GM12864 (cell line): Measurements from ENCODE around the gene ANKS1A.

ENCODE experiments used
- DNase-seq: peaks from one replicate; pipeline ENCODE4 v3.0.0-alpha.2; 2011; ENCODE audit warnings: low read depth
- H3K4me3 ChIP-seq: 2 replicates; pipeline ENCODE4 v1.5.1; 2011; ENCODE audit warnings: mild to moderate bottlenecking, low read depth, low read length, control low read depth
- TF ChIP-seq, protein P1 (sequence below): IDR thresholded peaks from 2 replicates; pipeline ENCODE4 v1.5.1; 2011; ENCODE audit warnings: low read depth, mild to moderate bottlenecking, moderate library complexity, low read length, control low read depth, inconsistent platforms; ENCODE audit errors: missing control alignments

ANKS1A gene

DNA sequence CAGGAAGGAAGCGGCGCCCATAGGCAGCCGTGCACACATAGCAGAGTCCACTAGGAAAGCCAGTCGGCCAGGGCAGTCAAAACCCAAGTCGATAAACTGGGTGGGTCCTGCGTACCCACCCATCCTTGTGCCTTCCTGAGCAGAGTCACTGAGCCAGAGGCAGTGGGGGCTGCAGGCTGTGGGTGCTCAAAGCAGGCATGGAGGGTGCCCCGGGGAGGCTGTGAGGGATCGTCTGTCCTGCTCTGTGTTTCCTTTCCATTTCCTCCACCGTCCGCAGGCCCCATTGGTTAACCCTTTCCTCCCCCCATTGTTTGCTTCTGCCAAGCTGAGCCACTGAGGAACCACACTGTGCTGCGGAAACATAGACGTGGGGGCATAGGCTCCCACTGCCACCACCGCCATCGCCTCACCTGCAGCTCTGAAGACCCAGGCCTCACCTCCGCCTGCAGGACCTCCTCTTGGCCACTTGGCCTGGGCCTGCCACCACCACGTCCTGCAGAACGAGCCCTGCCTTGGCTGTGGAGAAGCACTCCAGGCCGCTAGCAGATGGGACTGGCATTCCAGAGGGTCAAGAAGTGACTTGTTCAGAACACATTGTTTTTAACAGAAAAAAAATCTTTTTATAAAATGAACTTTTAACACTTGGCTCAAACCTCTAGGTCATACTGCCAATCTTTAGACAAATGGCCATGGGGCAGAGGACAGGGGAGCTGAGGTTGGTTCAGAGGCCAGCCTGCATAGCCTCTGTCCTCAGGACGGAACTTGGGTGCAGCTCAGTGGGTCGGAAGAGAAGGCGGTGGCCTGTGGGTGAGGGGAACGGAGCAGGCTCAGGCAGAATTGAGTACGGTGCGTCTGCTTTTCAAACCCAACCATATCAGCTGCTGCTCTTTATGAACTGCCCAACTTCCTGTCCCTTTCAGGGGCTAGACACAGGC, 199.5 kb downstream of the ANKS1A start:
- DNase-seq: no peak
- H3K4me3 ChIP-seq: no peak overlapping the region
- TF ChIP-seq, protein P1, sequence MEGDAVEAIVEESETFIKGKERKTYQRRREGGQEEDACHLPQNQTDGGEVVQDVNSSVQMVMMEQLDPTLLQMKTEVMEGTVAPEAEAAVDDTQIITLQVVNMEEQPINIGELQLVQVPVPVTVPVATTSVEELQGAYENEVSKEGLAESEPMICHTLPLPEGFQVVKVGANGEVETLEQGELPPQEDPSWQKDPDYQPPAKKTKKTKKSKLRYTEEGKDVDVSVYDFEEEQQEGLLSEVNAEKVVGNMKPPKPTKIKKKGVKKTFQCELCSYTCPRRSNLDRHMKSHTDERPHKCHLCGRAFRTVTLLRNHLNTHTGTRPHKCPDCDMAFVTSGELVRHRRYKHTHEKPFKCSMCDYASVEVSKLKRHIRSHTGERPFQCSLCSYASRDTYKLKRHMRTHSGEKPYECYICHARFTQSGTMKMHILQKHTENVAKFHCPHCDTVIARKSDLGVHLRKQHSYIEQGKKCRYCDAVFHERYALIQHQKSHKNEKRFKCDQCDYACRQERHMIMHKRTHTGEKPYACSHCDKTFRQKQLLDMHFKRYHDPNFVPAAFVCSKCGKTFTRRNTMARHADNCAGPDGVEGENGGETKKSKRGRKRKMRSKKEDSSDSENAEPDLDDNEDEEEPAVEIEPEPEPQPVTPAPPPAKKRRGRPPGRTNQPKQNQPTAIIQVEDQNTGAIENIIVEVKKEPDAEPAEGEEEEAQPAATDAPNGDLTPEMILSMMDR: no peak

DNA sequence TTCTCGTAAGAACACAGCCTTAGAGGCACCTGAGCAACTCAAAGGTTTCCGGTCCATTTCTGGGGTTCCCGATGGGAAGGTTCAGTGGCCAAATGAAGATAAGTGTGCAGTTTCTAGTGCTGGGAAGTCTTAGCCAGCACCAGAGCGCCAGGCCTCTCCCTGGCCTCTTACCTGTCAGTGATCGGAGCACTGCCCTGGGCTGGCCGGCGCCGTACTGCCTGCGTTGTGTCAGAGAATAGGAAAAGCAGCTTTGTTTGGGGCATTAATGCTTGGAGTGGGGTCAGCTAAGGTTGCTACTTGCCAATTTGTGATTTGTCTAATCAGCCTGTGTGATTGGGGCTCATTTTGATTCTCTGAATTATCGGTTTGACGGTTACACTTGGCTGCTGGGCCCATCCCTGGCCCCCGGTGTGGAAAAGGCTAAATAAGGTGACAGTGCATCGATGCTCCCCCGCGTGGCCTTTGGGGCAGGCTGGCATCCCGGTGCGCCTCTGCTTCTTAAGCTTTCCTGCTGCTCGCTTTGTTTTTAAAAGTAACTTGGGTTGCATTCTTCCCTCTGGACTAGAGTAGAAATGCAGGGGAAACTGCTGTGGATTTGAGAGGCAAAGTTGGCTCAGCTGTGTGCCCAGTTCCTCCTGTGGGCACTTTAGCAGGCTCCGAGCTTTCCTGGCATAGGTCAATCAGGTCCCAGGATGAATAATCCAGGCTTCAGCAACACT, 200.3 kb downstream of the ANKS1A start:
- TF ChIP-seq, protein P1: no peak
- DNase-seq: no peak
- H3K4me3 ChIP-seq: no peak overlapping the region

DNA sequence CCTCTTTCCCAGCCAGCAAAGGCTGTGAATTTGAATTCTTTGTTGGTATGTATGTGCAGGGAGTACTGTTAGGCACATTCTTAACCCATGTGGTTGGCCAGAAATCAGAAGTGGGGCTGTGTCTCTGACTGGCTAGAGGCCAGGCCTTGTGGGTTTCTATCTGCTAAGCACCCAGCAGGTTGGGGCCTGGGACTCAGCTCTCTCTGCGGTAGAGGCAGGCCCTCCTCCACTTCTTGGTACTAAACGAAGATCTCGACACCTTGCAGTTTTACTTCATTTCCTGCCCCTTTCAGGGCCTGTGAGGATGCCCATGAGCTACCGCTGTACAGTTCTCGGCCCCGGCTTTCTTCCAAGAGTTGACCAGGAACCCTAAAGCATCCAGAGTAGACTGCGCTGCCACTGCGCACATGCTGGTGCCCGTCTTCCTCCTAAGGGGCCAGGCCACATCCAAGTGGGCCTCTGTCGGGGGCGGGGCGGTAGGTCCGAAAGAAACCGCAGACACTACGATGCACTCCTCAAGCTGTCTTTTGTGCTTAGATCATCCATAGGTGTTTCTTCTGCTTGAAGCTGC, 201.0 kb downstream of the ANKS1A start:
- DNase-seq: no peak
- TF ChIP-seq, protein P1: no peak
- H3K4me3 ChIP-seq: no peak overlapping the region

DNA sequence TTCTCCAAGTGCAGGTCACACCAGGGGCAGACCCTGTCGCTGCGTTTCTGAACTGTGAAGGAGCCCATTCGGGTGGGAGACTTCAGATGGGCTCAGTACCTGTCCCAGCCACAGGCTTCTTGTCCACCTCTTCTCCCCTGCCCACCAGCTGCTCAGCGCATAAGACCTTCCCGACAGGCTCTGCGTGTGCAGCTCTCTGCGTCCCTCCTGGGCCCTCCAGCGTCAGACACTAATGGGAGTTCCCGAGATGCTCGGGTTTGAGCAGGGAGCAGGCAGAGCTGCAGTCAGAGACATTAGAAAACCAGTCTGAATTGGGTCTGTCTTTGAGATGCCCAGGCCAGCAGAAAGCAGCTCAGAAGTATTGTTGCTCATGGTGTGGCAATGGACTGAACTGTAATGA, 201.7 kb downstream of the ANKS1A start:
- no peak overlapping the region for H3K4me3 ChIP-seq
- TF ChIP-seq, protein P1: no peak
- DNase-seq: no peak

DNA sequence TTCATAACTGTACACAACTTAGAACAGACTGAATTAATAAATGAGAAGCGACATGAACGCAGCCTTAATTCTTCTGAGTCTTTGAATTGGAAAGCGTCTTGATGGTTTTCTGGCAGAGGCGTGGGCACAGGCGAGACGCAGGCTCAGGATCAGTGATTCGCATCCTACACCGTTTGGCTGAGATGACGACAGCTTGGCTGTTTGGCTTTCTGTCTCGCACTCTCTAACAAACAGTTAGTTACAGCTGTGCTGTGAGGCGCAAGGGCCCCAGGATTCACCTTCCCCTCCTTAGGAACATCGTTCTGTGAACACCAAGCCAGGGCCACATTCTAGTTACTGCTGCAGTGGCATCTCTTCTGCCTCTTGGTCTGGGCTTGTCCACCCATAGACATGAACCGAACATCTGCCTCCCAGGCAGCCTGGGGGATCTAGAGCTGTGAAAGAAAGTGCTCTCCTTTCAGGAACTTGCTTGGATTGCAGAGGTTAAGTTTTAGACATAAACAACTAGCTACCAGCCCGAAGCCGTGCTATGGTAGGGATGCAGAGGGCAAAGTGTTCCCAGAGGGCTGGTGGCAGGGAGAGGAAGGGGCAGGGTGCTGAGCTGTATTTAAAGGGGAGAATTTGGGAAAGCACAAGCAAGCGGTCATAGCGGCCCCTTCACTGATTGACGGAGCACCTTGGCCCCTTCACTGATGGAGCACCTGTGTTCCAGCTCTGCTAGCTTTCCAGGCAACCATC, 202.5 kb downstream of the ANKS1A start:
- TF ChIP-seq, protein P1: no peak
- DNase-seq: no peak
- H3K4me3 ChIP-seq: no peak overlapping the region

DNA sequence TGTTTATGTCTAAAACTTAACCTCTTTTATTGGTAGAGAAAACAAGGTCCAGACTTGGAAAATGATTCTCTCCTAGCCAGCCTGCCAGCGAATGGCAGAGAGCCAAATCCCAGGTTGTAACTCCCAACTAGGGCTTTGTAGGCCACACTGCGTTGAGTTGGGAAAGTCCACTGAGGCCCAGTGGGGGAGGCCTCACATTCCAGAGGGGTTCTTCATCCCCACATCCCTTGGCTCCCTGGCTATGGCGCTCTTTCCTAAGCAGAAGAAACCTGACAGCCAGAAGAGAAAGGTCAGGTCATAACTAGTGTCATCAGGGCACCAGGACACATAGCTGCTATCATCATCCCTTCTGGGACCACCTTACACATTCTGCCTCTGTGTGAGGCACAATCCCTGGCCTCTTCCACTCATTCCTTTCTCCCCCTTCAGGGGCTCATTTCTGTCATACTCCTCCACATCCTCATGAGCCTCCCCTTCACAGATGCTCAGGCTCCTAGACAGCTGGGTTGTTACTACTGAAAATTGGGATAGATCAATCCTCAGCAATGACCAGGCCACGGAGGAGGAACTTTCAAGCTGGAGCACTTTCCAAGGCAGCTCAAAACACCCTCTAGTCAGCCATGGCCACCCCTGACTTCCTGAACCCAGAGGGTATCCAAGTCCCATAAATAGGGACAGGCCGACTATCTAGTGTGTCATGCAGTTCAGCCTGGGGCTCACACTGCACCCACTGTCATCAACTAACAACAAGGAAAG, 203.5 kb downstream of the ANKS1A start:
- TF ChIP-seq, protein P1: no peak
- H3K4me3 ChIP-seq: no peak overlapping the region
- no peak for DNase-seq
